Adrenal gland (tissue), 5 donors: ENCODE data around the gene PKP3.

Source experiments
- POLR2A ChIP-seq, 2 donors: fragments of 450-650 bp; IDR thresholded peaks; one replicate each; pipeline ENCODE4 v1.6.1; 2017; ENCODE audit warnings: antibody characterized with exemption in 2 of 2, mild to moderate bottlenecking in 2 of 2, moderate library complexity in 1 of 2
- TF ChIP-seq, protein P1 (sequence below), 6 experiments: fragments of 450-650 bp in 4 of 6; fragments of 200-600 bp in 2 of 6; sonication (generic) in 1 of 6; IDR thresholded peaks; 1 replicate in 5 of 6; 2 replicates in 1 of 6; pipeline versions ENCODE4 v1.5.1 to v1.8.0; 2016 to 2021; ENCODE audit warnings: antibody characterized with exemption in 6 of 6, mild to moderate bottlenecking in 2 of 6, moderate library complexity in 1 of 6
- donor health status: DM: no; HTN: no; CAD: no.

DNA sequence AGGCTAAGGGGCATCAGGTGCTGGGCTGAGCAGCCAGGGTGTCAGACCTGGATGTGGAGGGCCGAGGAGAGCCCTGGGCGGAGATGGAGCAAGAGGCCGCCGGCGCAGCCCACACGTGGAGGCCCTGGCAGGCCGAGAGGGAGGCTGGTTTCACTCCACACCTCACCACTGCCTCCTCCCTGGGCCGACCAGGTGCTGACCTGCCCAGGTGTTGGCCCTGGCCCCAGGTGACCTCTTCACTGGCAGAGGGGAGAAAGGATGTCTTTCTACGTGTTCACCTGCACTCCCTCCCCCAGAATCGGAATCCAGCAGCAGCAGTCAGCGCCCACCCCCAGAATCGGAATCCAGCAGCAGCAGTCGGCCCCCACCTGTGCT is 47.0 kb downstream of the PKP3 start:
- TF ChIP-seq, protein P1, sequence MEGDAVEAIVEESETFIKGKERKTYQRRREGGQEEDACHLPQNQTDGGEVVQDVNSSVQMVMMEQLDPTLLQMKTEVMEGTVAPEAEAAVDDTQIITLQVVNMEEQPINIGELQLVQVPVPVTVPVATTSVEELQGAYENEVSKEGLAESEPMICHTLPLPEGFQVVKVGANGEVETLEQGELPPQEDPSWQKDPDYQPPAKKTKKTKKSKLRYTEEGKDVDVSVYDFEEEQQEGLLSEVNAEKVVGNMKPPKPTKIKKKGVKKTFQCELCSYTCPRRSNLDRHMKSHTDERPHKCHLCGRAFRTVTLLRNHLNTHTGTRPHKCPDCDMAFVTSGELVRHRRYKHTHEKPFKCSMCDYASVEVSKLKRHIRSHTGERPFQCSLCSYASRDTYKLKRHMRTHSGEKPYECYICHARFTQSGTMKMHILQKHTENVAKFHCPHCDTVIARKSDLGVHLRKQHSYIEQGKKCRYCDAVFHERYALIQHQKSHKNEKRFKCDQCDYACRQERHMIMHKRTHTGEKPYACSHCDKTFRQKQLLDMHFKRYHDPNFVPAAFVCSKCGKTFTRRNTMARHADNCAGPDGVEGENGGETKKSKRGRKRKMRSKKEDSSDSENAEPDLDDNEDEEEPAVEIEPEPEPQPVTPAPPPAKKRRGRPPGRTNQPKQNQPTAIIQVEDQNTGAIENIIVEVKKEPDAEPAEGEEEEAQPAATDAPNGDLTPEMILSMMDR (IDR thresholded peaks at IDR 0.05) = no peak
- TF ChIP-seq POLR2A (IDR thresholded peaks at IDR 0.05) = no peak
